ENCODE measurements around the gene INAVA. TPM values are rescaled to one million over a fixed set of nuclear protein-coding genes. Genes with fewer than 3 reads are reported as not detected.

The INAVA gene
- total and polyA plus RNA-seq, 4 donors, result 5.8 to 17.1 (median 9.3) TPM

DNA sequence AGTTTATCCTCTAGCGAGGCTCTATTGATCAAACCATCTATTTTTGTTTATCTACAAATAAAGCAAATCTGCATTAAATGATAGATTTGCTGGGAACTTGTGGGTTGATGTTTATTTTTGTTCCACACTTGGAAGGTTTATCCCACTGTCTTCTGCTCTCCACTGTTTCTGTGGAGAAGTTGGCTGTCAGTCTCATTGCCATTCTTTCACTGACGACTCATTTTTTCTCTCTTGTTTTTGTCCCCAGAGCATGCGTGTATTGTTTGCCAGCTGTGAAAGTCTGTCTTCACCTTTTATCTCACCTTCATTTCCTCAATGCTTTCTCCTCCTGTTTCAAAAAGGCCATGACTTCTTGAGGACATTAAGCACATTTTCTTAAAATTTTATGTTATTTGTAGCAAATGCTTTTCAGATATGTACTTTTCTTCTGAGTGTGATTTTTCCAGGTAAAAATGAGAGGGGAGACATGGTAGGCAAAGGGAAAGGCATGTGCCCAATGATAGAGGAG lies 52.4 kb downstream of the INAVA start:
- WGBS, 2 donors, result 90 to 99% methylated on average over 3 of the region's 3 CpGs
- ATAC-seq (ENCODE audit: insufficient read depth, low FRiP score) (no peak), DNase-seq (no peak)
- Histone ChIP-seq H3K9ac (ENCODE audit: insufficient read depth in 1 of 2, low read length in 2 of 2) (no peak overlapping the region), H3K27me3 (ENCODE audit: control insufficient read depth in 3 of 3, insufficient read depth in 3 of 3, low read length in 2 of 3) (no peaks in the 10 kb centered on the region), H3K9me3 (ENCODE audit: control insufficient read depth in 4 of 4, insufficient read depth in 3 of 4, low read length in 3 of 4) (peaks cover 0 to 3% (median 0%) of the 10 kb centered on the region in 4 donors), H3K27ac (ENCODE audit: low read depth in 1 of 2, low read length in 1 of 2) (no peak overlapping the region), H3K4me1 (ENCODE audit: control insufficient read depth in 5 of 5, insufficient read depth in 5 of 5, low read length in 5 of 5) (no peaks in the 10 kb centered on the region), H3K36me3 (ENCODE audit: control insufficient read depth in 4 of 4, insufficient read depth in 4 of 4, low read length in 4 of 4) (no peaks in the 10 kb centered on the region), H3K4me3 (no peak overlapping the region)
- TF ChIP-seq, protein P1, sequence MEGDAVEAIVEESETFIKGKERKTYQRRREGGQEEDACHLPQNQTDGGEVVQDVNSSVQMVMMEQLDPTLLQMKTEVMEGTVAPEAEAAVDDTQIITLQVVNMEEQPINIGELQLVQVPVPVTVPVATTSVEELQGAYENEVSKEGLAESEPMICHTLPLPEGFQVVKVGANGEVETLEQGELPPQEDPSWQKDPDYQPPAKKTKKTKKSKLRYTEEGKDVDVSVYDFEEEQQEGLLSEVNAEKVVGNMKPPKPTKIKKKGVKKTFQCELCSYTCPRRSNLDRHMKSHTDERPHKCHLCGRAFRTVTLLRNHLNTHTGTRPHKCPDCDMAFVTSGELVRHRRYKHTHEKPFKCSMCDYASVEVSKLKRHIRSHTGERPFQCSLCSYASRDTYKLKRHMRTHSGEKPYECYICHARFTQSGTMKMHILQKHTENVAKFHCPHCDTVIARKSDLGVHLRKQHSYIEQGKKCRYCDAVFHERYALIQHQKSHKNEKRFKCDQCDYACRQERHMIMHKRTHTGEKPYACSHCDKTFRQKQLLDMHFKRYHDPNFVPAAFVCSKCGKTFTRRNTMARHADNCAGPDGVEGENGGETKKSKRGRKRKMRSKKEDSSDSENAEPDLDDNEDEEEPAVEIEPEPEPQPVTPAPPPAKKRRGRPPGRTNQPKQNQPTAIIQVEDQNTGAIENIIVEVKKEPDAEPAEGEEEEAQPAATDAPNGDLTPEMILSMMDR (IDR thresholded peaks at IDR 0.05; ENCODE audit: control extremely low read depth, extremely low read depth), result no peak

DNA sequence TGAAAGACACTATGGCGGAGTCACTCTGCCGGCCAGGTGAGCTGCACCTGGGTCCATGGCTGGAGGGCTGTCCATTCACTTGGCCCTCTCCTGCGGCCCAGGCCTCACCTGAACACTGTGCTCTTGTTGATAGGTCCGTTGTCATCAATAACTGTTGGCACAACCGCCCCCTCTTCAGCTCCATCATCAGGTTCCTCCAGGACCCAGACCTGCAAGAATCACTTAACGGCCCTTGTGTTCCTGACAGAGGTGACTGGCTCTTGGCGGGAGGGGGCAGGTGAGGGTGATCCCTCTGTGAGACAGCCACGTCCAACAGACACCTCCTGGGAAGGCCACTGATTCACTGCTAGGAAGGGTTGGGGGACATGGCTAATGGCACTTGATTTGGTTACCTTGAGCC lies 54.9 kb downstream of the INAVA start:
- 94 to 97% methylated on average over 8 of the region's 8 CpGs for WGBS, 2 donors
- Histone ChIP-seq H3K27ac (ENCODE audit: low read depth in 1 of 2, low read length in 1 of 2) (no peak overlapping the region), H3K4me3 (no peak overlapping the region), H3K4me1 (ENCODE audit: control insufficient read depth in 5 of 5, insufficient read depth in 5 of 5, low read length in 5 of 5) (no peaks in the 10 kb centered on the region), H3K27me3 (ENCODE audit: control insufficient read depth in 3 of 3, insufficient read depth in 3 of 3, low read length in 2 of 3) (no peaks in the 10 kb centered on the region), H3K36me3 (ENCODE audit: control insufficient read depth in 4 of 4, insufficient read depth in 4 of 4, low read length in 4 of 4) (no peaks in the 10 kb centered on the region), H3K9me3 (ENCODE audit: control insufficient read depth in 4 of 4, insufficient read depth in 3 of 4, low read length in 3 of 4) (peaks cover 0 to 3% (median 0%) of the 10 kb centered on the region in 4 donors), H3K9ac (ENCODE audit: insufficient read depth in 1 of 2, low read length in 2 of 2) (no peak overlapping the region)
- no peak for ATAC-seq (ENCODE audit: insufficient read depth, low FRiP score)
- DNase-seq, result no peak
- TF ChIP-seq, protein P1 (IDR thresholded peaks at IDR 0.05; ENCODE audit: control extremely low read depth, extremely low read depth), result no peak

DNA sequence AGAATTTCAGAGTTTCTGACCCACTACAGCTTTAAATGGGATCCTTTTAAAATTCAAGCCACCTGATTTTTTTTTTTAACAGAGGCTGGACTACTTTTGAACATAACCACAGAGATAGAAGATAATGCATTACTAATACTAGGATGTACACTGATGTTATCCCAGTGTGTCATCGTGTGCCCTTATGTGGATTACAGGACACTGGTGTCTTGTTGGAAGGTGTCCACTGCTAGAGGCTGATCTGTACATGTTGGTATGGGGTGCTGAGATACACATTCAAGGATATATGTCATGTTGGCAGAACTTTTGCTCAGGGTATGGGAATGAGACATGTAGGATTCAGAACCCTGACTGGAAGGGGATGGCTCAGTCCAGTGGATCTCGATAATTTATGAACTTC lies 56.3 kb downstream of the INAVA start:
- ATAC-seq (ENCODE audit: insufficient read depth, low FRiP score), result no peak
- WGBS, 2 donors, result 87 to 95% methylated on average over 2 of the region's 2 CpGs

More for the DNA sequence above, 56.3 kb downstream of the INAVA start:
- DNase-seq, result no peak
- H3K4me3 ChIP-seq, result no peak overlapping the region
- H3K4me1 ChIP-seq (ENCODE audit: control insufficient read depth in 5 of 5, insufficient read depth in 5 of 5, low read length in 5 of 5), result no peaks in the 10 kb centered on the region
- TF ChIP-seq, protein P1 (IDR thresholded peaks at IDR 0.05; ENCODE audit: control extremely low read depth, extremely low read depth), result no peak
- no peaks in the 10 kb centered on the region for H3K36me3 ChIP-seq (ENCODE audit: control insufficient read depth in 4 of 4, insufficient read depth in 4 of 4, low read length in 4 of 4)
- no peak overlapping the region for H3K9ac ChIP-seq (ENCODE audit: insufficient read depth in 1 of 2, low read length in 2 of 2)
- H3K27me3 ChIP-seq (ENCODE audit: control insufficient read depth in 3 of 3, insufficient read depth in 3 of 3, low read length in 2 of 3), result no peaks in the 10 kb centered on the region
- no peak overlapping the region for H3K27ac ChIP-seq (ENCODE audit: low read depth in 1 of 2, low read length in 1 of 2)
- peaks cover 0 to 3% (median 0%) of the 10 kb centered on the region in 4 donors for H3K9me3 ChIP-seq (ENCODE audit: control insufficient read depth in 4 of 4, insufficient read depth in 3 of 4, low read length in 3 of 4)

Data from lung (tissue), 12 donors.